GM19372 (cell line): ENCODE measurements around the gene HMGXB3.
"Not testable (repeated sequence)": the region's sequence is repeated elsewhere in the genome, so short reads cannot be mapped to it uniquely, and the experiment has no call there.

Experiments used
- ATAC-seq: cut with Tn5 transposase; IDR thresholded peaks from one replicate; pipeline ENCODE4 v1.9.1; 2021; ENCODE audit warnings: mild to moderate bottlenecking, low read depth, moderate library complexity; ENCODE audit not compliant: unreplicated experiment

Gene HMGXB3

DNA sequence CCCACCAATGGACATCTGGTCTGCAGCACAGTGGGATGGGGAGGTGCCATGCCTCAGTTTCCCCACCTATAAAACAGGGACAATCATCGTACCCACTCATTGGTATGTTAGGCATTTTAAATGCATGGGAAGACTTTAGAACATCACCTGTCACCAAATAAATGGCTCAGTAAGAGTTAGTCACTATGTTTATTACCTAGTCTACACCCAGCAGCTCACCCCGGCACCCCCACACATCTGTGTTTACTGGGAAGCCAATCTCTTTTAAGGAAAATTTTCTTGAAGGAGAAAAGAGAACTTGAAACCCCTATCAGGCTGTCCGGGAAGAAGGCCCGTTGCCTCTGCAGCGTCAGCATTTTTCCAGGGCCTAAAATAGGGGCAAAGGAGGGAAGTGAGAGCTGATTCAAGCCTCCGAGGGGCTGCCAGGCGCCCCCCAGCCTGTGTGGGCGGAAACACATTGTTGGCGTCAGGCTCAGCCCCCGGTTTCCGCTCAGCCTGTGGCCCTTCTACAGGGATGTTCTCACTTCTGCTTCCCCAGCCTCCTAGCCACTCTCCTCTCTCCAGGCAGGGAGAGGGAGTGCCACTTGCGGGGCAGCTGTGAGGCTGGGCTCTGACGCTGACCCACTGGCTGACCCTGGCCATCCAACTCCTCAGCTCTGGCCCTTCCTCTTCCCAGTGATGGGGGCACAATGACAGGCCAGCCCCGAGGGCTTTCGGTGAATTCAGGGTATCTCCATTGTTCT, 81.2 kb downstream of the HMGXB3 start:
- peak; percentile 83 for ATAC-seq

- ATAC-seq, result no peak
Measured at GRCh38 chr5:150082374-150082773, 81.8 kb downstream of the HMGXB3 start.

DNA sequence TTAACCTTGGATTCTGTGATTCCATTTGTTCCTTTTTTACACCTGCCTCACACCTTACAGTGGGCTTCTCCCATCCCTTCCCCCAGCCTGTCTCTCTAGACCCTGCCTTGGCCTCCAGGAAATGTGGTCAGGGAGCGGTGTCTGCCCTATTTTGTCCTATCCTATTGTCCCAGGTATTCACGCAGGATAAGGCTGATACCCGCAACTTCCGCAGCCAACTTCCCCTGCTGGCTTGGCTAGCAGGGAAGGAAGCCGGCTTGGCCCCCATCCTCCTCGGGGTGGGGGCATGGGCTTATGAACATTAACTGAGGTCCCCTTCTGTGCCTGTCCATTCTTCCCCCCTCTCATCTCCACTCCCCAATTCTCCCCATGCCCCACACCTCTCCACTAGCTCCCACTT, 82.3 kb downstream of the HMGXB3 start:
- no peak for ATAC-seq

DNA sequence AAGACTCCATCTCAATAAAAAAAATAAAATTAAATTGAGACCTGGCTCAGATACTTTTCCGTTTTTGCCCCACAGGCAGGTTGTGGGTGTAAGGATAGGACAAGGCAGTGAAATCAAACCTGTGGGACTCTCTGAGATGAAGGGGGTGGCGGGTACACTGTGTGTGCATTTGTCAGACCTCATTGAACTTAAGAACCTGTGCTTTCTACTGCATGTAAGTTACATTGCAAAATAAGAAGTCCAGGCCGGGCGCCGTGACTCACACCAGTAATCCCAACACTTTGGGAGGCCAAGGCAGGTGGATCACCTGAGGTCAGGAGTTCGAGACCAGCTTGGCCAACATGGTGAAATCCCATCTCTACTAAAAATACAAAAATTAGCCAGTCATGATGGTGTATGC, 84.2 kb downstream of the HMGXB3 start:
- not testable (repeated sequence) for ATAC-seq

DNA sequence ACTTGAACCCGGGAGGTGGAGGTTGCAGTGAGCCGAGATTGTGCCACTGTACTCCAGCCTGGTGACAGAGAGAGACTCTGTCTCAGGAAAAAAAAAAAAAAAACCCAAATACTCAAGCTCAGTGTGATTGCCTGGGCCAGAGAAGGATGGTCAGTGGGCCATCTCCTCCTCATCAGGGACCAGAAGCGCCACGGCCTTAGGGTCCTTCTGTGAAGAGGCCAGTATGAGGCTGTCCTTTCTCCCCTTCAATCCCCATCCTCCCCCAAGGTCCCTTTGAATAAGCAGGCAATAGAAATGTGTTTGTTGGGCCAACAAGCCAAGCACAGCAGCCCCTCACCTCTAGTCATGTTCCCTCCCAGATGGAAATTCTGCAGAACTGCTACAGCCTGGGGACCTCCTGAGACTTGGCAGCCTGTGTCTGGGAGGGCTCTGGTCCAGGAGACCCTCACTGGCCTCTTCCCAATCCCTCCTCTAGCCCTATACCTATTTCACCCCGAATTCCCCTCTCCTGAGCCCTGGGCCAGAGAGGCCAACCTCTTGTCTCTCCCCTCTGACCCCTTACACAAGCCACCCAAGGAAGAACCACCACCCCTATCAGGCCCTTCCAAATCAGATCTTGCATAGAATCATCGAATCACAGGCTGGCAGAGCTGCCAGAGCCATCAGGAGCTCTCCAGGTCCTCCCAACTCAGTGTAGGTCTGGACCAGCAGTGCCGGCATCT, 84.8 kb downstream of the HMGXB3 start:
- ATAC-seq, result no peak

- ATAC-seq, result no peak
Measured at GRCh38 chr5:150085950-150086715, 85.6 kb downstream of the HMGXB3 start, which contains the start of gene CSF1R. TSS of gene CSF1R (minus strand) at chr5:150086554. CDS start at chr5:150086427, 127 bp downstream.

DNA sequence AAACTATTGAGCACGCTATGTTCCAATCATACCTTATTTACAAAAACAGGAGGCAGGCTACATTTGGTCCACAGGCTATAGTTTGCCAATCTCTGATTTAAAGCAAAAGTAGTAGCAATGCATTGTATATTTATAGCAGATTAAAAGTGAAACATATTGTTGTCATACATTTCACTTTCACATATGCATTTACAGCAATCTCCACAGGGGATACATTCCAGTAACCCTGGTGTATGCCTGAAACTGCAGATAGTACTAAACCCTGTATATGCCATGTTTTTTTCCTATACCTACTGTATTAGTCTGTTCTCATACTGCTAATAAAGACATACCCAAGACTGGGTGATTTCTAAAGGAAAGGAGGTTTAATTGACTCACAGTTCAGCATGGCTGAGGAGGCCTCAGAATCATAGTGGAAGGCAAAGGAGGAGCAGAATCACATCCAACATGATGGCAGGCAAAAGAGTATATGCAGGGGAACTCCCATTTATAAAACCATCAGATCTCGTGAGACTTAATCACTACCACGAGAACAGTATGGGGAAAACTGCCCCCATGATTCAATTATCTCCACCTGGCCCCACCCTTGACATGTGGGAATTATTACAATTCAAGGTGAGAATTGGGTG, 91.7 kb downstream of the HMGXB3 start:
- no peak for ATAC-seq

DNA sequence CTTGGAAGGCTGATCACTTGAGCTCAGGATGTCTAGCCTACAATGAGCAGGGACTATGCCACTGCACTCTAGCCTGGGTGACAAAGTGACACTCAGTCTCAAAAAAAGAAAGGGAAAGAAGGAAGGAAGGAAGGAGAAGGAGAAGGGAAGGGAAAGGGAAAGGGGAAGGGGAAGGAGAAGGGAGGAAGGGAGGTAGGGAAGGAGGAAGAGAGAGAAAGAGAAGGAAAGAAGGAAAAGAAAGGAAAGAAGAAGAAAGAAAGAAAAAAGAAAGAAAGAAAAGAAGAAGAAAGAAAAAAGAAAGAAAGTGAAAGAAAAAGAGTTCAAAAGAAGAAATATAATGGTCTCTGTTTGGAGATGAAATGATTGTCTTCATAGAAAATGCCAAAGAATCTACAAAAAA, 96.6 kb downstream of the HMGXB3 start:
- no peak for ATAC-seq

DNA sequence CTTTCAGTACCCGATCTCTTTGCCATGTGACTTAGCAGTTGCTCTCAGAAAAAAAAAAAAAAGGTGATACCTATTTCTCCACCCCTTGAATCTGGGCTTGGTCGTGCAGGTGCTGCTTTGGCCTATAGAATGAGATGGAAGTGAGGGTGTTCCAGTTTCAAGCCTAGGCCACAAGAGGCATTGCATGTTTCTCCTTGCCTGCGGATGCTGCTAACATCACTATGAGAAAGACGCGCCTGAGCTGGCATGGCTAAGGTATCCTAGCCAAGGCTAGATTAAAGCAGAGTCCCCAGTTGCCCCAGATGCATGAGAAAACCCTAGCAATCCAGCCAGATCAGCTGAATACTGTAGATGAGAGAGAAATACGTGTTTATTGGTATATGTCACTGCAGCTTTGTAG, 100.5 kb downstream of the HMGXB3 start:
- no peak for ATAC-seq
